HEK293 (cell line): ENCODE measurements around the gene CLK2.

Experiments used
- CTCF ChIA-PET: fragments of 350-600 bp; formaldehyde crosslinking; extraction: SDS; loops from one replicate; lab custom pipeline; 2021; ENCODE audit warnings: antibody characterized with exemption; lab: Yijun Ruan, JAX
- POLR2A ChIA-PET: fragments of 300-600 bp; formaldehyde crosslinking; extraction: SDS; loops from one replicate; lab custom pipeline; 2020; ENCODE audit warnings: antibody characterized with exemption, inconsistent platforms; lab: Yijun Ruan, JAX
- H3K27ac ChIP-seq: fragments of 200-500 bp; sonication (Bioruptor generic); 2 replicates; pipeline ENCODE4 v1.5.1; 2014; ENCODE audit warnings: low read depth, low read length, control low read depth, inconsistent platforms; ENCODE audit errors: extremely low read depth
- H3K36me3 ChIP-seq, 2 experiments: fragments of 200-500 bp in 1 of 2; sonication (Bioruptor generic) in 1 of 2; 1 replicate in 1 of 2; 2 replicates in 1 of 2; pipeline ENCODE4 v1.5.1; 2014 to 2017; ENCODE audit warnings: inconsistent platforms in 2 of 2, low read length in 2 of 2; ENCODE audit not compliant: control insufficient read depth in 2 of 2, insufficient read depth in 1 of 2
- H3K4me1 ChIP-seq: fragments of 200-500 bp; sonication (Bioruptor generic); 2 replicates; pipeline ENCODE4 v1.5.1; 2014; ENCODE audit warnings: mild to moderate bottlenecking, low read length, inconsistent platforms; ENCODE audit not compliant: control insufficient read depth, insufficient read depth
- H3K4me3 ChIP-seq: 2 replicates; pipeline ENCODE4 v1.5.1; 2011; ENCODE audit warnings: low read depth, mild to moderate bottlenecking, control low read depth, low read length, moderate library complexity
- H3K9me3 ChIP-seq: fragments of 200-500 bp; sonication (Bioruptor generic); 2 replicates; pipeline ENCODE4 v1.5.1; 2014; ENCODE audit warnings: low read depth, low read length, inconsistent platforms; ENCODE audit not compliant: control insufficient read depth, insufficient read depth
- KLF1 ChIP-seq: fragments of 450-650 bp; formaldehyde crosslinking; IDR thresholded peaks from 2 replicates; pipeline ENCODE4 v1.5.1; 2016; ENCODE audit warnings: missing biosample characterization, missing genetic modification characterization
- OVOL3 ChIP-seq: fragments of 450-650 bp; formaldehyde crosslinking; IDR thresholded peaks from 2 replicates; pipeline ENCODE4 v1.5.1; 2016; ENCODE audit warnings: missing biosample characterization, missing genetic modification characterization
- RBAK ChIP-seq: fragments of 450-650 bp; formaldehyde crosslinking; IDR thresholded peaks from 2 replicates; pipeline ENCODE4 v1.5.1; 2016; ENCODE audit warnings: missing biosample characterization, missing genetic modification characterization
- TCF7L2 ChIP-seq: IDR thresholded peaks from 2 replicates; pipeline ENCODE4 v1.6.1; 2011; ENCODE audit warnings: low read depth, mild to moderate bottlenecking, inconsistent platforms, low read length, moderate library complexity, borderline replicate concordance
- YY1 ChIP-seq: fragments of 450-650 bp; formaldehyde crosslinking; IDR thresholded peaks from 2 replicates; pipeline ENCODE4 v1.5.1; 2018; ENCODE audit warnings: missing biosample characterization, missing genetic modification characterization
- ZNF132 ChIP-seq: fragments of 450-650 bp; formaldehyde crosslinking; IDR thresholded peaks from 2 replicates; pipeline ENCODE4 v1.5.1; 2017; ENCODE audit warnings: missing biosample characterization, missing genetic modification characterization, borderline replicate concordance
- ZNF16 ChIP-seq: fragments of 450-650 bp; formaldehyde crosslinking; IDR thresholded peaks from 2 replicates; pipeline ENCODE4 v1.5.1; 2016; ENCODE audit warnings: low read depth, missing biosample characterization, missing genetic modification characterization
- ZNF341 ChIP-seq: fragments of 450-650 bp; formaldehyde crosslinking; IDR thresholded peaks from 2 replicates; pipeline ENCODE4; 2016; ENCODE audit warnings: low read depth, missing biosample characterization, missing genetic modification characterization
- ZNF423 ChIP-seq: fragments of 450-650 bp; formaldehyde crosslinking; IDR thresholded peaks from 2 replicates; pipeline ENCODE4 v1.5.1; 2016; ENCODE audit warnings: missing biosample characterization, missing genetic modification characterization
- ZNF561 ChIP-seq: fragments of 450-650 bp; IDR thresholded peaks from 2 replicates; pipeline ENCODE4 v1.5.1; 2018; ENCODE audit warnings: missing biosample characterization, missing genetic modification characterization, borderline replicate concordance
- ZNF660 ChIP-seq: fragments of 450-650 bp; IDR thresholded peaks from 2 replicates; pipeline ENCODE4 v1.5.1; 2018; ENCODE audit warnings: missing biosample characterization, mild to moderate bottlenecking, missing genetic modification characterization
- ZNF677 ChIP-seq: fragments of 450-650 bp; IDR thresholded peaks from 2 replicates; pipeline ENCODE4 v1.5.0; 2018; ENCODE audit warnings: missing biosample characterization, mild to moderate bottlenecking, missing genetic modification characterization, moderate library complexity
- ZNF776 ChIP-seq: fragments of 450-650 bp; formaldehyde crosslinking; IDR thresholded peaks from 2 replicates; pipeline ENCODE4 v1.5.0; 2017; ENCODE audit warnings: missing biosample characterization, missing genetic modification characterization, borderline replicate concordance
- ZNF791 ChIP-seq: fragments of 450-650 bp; formaldehyde crosslinking; IDR thresholded peaks from 2 replicates; pipeline ENCODE4 v1.5.1; 2016; ENCODE audit warnings: missing biosample characterization, missing genetic modification characterization
- ZNF843 ChIP-seq: fragments of 450-650 bp; formaldehyde crosslinking; IDR thresholded peaks from 2 replicates; pipeline ENCODE4 v1.5.1; 2016; ENCODE audit warnings: missing biosample characterization, missing genetic modification characterization
- ZSCAN23 ChIP-seq: fragments of 450-650 bp; formaldehyde crosslinking; IDR thresholded peaks from 2 replicates; pipeline ENCODE4 v1.5.1; 2016; ENCODE audit warnings: missing biosample characterization, missing genetic modification characterization
- TF ChIP-seq, protein P1 (sequence below): fragments of 450-650 bp; formaldehyde crosslinking; IDR thresholded peaks from 2 replicates; pipeline ENCODE4 v1.5.1; 2016; ENCODE audit warnings: missing biosample characterization, missing genetic modification characterization
- TF ChIP-seq, protein P2 (sequence below): fragments of 450-650 bp; formaldehyde crosslinking; IDR thresholded peaks from 2 replicates; pipeline ENCODE4 v1.5.1; 2017; ENCODE audit warnings: missing biosample characterization, missing genetic modification characterization
- TF ChIP-seq, protein P3 (sequence below): fragments of 450-650 bp; formaldehyde crosslinking; IDR thresholded peaks from 2 replicates; pipeline ENCODE4 v1.5.1; 2016; ENCODE audit warnings: missing biosample characterization, missing genetic modification characterization
- TF ChIP-seq, protein P4 (sequence below): fragments of 450-650 bp; formaldehyde crosslinking; IDR thresholded peaks from 2 replicates; pipeline ENCODE4 v1.5.1; 2016; ENCODE audit warnings: missing biosample characterization, missing genetic modification characterization

Gene CLK2

DNA sequence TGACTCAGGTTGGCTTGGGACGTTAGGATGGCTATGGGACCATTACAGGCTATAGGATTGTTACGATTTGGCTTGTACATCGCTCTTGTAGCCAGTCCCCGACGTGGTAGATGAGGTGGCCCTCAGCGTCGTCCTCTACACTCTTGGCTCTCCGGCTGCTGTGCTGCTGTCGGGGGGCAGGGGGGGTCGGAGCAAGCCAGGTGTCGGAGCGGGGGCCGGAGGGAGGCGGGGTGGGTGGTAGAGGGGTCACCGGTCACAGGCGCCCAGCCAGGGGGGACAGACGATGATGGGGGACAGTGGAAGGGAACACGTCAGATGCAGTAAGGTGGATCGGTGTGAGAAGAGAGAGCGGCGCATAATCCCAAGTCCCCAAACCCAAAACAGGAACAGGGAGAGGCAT, 4.7 kb downstream of the CLK2 start:
- peaks cover 36 to 85% of the 10 kb centered on the region in 2 experiments for H3K36me3 ChIP-seq
- H3K4me3 ChIP-seq: no peak overlapping the region
- H3K9me3 ChIP-seq: no peaks in the 10 kb centered on the region
- no peak overlapping the region for H3K27ac ChIP-seq
- H3K4me1 ChIP-seq: no peaks in the 10 kb centered on the region
- TF ChIP-seq YY1 (tag by site-specific recombination) (no peak), ZNF791 (tag by site-specific recombination) (no peak), ZNF677 (tag by site-specific recombination) (no peak), ZNF776 (tag by site-specific recombination) (no peak)
- TF ChIP-seq, all 188 proteins: peak for 0
- CTCF ChIA-PET: interaction anchor here (1.5 kb wide), 1 partner anchor 18 kb away, joined by 5 read pairs; no protein-coding TSS in a partner anchor
- POLR2A ChIA-PET: interaction anchor here (0.7 kb wide), 1 partner anchor 8 kb away, joined by 3 read pairs; the partner anchor contains the start of gene HCN3

DNA sequence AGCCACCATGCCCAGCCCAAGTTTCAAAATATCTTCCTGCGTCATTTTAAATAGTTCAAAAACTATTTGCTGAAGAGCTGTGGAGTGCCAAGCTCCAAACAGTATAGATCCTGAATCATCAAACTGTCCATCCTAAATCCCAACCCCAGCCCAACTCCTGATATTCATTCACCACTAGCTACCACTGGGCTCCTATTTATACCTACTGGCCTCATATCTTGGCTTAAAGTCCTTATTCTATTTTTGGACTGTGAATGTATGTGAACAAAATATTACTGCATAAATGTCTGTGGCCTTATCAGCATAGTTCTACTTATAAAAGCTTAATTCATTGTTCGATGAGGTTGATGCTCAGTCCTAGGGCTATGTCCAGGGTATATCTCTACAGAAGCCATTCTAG, 5.9 kb downstream of the CLK2 start:
- peaks cover 36 to 94% of the 10 kb centered on the region in 2 experiments for H3K36me3 ChIP-seq
- POLR2A ChIA-PET: interaction anchor here (0.6 to 1.0 kb wide), 2 partner anchors 16 to 41 kb away, joined by 3 read pairs; no protein-coding TSS in a partner anchor

More for the DNA sequence above, 5.9 kb downstream of the CLK2 start:
- no peak for TF ChIP-seq ZNF423
- TF ChIP-seq, protein P1, sequence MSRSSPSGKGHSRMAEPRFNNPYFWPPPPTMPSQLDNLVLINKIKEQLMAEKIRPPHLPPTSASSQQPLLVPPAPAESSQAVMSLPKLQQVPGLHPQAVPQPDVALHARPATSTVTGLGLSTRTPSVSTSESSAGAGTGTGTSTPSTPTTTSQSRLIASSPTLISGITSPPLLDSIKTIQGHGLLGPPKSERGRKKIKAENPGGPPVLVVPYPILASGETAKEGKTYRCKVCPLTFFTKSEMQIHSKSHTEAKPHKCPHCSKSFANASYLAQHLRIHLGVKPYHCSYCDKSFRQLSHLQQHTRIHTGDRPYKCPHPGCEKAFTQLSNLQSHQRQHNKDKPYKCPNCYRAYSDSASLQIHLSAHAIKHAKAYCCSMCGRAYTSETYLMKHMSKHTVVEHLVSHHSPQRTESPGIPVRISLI: no peak
- TF ChIP-seq, protein P2, sequence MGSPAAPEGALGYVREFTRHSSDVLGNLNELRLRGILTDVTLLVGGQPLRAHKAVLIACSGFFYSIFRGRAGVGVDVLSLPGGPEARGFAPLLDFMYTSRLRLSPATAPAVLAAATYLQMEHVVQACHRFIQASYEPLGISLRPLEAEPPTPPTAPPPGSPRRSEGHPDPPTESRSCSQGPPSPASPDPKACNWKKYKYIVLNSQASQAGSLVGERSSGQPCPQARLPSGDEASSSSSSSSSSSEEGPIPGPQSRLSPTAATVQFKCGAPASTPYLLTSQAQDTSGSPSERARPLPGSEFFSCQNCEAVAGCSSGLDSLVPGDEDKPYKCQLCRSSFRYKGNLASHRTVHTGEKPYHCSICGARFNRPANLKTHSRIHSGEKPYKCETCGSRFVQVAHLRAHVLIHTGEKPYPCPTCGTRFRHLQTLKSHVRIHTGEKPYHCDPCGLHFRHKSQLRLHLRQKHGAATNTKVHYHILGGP (tag by site-specific recombination): no peak
- TF ChIP-seq ZNF660 (tag by site-specific recombination): no peak
- no peak for TF ChIP-seq OVOL3 (tag by site-specific recombination)
- TF ChIP-seq, protein P3, sequence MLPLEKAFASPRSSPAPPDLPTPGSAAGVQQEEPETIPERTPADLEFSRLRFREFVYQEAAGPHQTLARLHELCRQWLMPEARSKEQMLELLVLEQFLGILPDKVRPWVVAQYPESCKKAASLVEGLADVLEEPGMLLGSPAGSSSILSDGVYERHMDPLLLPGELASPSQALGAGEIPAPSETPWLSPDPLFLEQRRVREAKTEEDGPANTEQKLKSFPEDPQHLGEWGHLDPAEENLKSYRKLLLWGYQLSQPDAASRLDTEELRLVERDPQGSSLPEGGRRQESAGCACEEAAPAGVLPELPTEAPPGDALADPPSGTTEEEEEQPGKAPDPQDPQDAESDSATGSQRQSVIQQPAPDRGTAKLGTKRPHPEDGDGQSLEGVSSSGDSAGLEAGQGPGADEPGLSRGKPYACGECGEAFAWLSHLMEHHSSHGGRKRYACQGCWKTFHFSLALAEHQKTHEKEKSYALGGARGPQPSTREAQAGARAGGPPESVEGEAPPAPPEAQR: no peak
- no peak for TF ChIP-seq ZNF341 (tag by site-specific recombination)
- no peak for TF ChIP-seq ZNF16 (tag by site-specific recombination)
- TF ChIP-seq RBAK (tag by site-specific recombination): no peak
- no peak for TF ChIP-seq ZNF677 (tag by site-specific recombination)
- no peak for TF ChIP-seq ZNF561 (tag by site-specific recombination)
- no peak for TF ChIP-seq ZNF843 (tag by site-specific recombination)
- TF ChIP-seq ZSCAN23 (tag by site-specific recombination): no peak
- no peak for TF ChIP-seq KLF1 (tag by site-specific recombination)
- TF ChIP-seq, protein P4, sequence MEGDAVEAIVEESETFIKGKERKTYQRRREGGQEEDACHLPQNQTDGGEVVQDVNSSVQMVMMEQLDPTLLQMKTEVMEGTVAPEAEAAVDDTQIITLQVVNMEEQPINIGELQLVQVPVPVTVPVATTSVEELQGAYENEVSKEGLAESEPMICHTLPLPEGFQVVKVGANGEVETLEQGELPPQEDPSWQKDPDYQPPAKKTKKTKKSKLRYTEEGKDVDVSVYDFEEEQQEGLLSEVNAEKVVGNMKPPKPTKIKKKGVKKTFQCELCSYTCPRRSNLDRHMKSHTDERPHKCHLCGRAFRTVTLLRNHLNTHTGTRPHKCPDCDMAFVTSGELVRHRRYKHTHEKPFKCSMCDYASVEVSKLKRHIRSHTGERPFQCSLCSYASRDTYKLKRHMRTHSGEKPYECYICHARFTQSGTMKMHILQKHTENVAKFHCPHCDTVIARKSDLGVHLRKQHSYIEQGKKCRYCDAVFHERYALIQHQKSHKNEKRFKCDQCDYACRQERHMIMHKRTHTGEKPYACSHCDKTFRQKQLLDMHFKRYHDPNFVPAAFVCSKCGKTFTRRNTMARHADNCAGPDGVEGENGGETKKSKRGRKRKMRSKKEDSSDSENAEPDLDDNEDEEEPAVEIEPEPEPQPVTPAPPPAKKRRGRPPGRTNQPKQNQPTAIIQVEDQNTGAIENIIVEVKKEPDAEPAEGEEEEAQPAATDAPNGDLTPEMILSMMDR (tag by site-specific recombination): no peak
- no peak for TF ChIP-seq ZNF132
- no peak for TF ChIP-seq TCF7L2
- CTCF ChIA-PET: interaction anchor here (0.6 to 2.1 kb wide), 5 partner anchors 10 to 1790 kb away, joined by 3 to 20 read pairs (median 3); partner anchors contain the start of genes ENTREP3 and HCN3
- Histone ChIP-seq H3K4me3 (no peak overlapping the region), H3K4me1 (no peaks in the 10 kb centered on the region), H3K27ac (no peak overlapping the region), H3K9me3 (no peaks in the 10 kb centered on the region)
